Fibroblast of the conjunctiva (primary cell): ENCODE data around the gene DENND10.
"Not testable (repeated sequence)": the region's sequence is repeated elsewhere in the genome, so short reads cannot be mapped to it uniquely, and the experiment has no call there.

ENCODE experiments used
- DNase-seq: peaks from one replicate; pipeline ENCODE4 v3.0.0-alpha.2; 2010; ENCODE audit warnings: low read depth

The DENND10 gene

GRCh38 chr10:119103903-119104653, at the start of gene DENND10:
DENND10 (plus strand) TSS chr10:119104113; CDS start chr10:119104143, 30 bp downstream.
- DNase-seq: peak; percentile 64

- no peak for DNase-seq
These were observed 48.4 kb upstream of the DENND10 start for GRCh38 chr10:119055472-119055871.

GRCh38 chr10:119058010-119058409, 45.9 kb upstream of the DENND10 start:
- DNase-seq: no peak

- no peak for DNase-seq
These were observed 44.4 kb upstream of the DENND10 start for GRCh38 chr10:119059557-119059956.

GRCh38 chr10:119060107-119060506, 43.8 kb upstream of the DENND10 start:
- no peak for DNase-seq

GRCh38 chr10:119061352-119061751, 42.6 kb upstream of the DENND10 start:
- no peak for DNase-seq

- no peak for DNase-seq
These were observed 42.0 kb upstream of the DENND10 start for GRCh38 chr10:119061926-119062325.

GRCh38 chr10:119070395-119071165, 33.3 kb upstream of the DENND10 start:
- DNase-seq: no peak

GRCh38 chr10:119073584-119073983, 30.3 kb upstream of the DENND10 start:
- DNase-seq: no peak

- no peak for DNase-seq
These were observed 25.3 kb upstream of the DENND10 start for GRCh38 chr10:119078422-119079179.

- peak; percentile 47 for DNase-seq
These were observed 24.1 kb upstream of the DENND10 start for GRCh38 chr10:119079599-119080520.

- DNase-seq: peak; percentile 78
These were observed 23.2 kb upstream of the DENND10 start, which contains the start of gene EIF3A for GRCh38 chr10:119080521-119081259. EIF3A (minus strand) TSS chr10:119080817; CDS start chr10:119080676, 141 bp downstream.

GRCh38 chr10:119084896-119085295, 19.0 kb upstream of the DENND10 start:
- DNase-seq: no peak

GRCh38 chr10:119087271-119087882, 16.5 kb upstream of the DENND10 start:
- DNase-seq: no peak

- no peak for DNase-seq
These were observed 13.7 kb upstream of the DENND10 start for GRCh38 chr10:119090026-119090795.

- DNase-seq: peak; percentile 43
These were observed 12.9 kb upstream of the DENND10 start for GRCh38 chr10:119090968-119091367.

- DNase-seq: no peak
These were observed 8.3 kb upstream of the DENND10 start for GRCh38 chr10:119095640-119096039.

GRCh38 chr10:119096641-119097415, 7.1 kb upstream of the DENND10 start:
- DNase-seq: not testable (repeated sequence)

GRCh38 chr10:119098576-119098975, 5.3 kb upstream of the DENND10 start:
- DNase-seq: no peak
